ENCODE results near the gene ATP11B.

Gene ATP11B

GRCh38 chr3:182862159-182862860, 69.0 kb downstream of the ATP11B start:
- H3K27ac ChIP-seq (ENCODE audit: extremely low read depth, low read depth, low read length) = no peak overlapping the region
- H3K4me1 ChIP-seq (ENCODE audit: control insufficient read depth, insufficient read depth, low read length) = no peaks in the 10 kb centered on the region
- CTCF ChIA-PET = interaction anchor here (0.6 kb wide), 2 partner anchors 23 to 965 kb away, joined by 3 read pairs; no protein-coding TSS in a partner anchor
- TF ChIP-seq ZNF362 (tag by site-specific recombination; IDR thresholded peaks at IDR 0.05) (no peak), ZNF266 (tag by site-specific recombination; IDR thresholded peaks at IDR 0.05; ENCODE audit: low read depth) (no peak), ZNF311 (tag by site-specific recombination; IDR thresholded peaks at IDR 0.05; ENCODE audit: borderline replicate concordance) (no peak), ZNF19 (tag by site-specific recombination; IDR thresholded peaks at IDR 0.05; ENCODE audit: low read depth) (no peak), ZNF223 (tag by site-specific recombination; IDR thresholded peaks at IDR 0.05) (no peak), YY1 (tag by site-specific recombination; IDR thresholded peaks at IDR 0.05) (no peak), ZNF514 (tag by site-specific recombination; IDR thresholded peaks at IDR 0.05) (no peak), ZNF518A (tag by site-specific recombination; conservative IDR thresholded peaks at IDR 0.05; ENCODE audit: low read depth) (no peak), PRDM1 (tag by site-specific recombination; IDR thresholded peaks at IDR 0.05) (no peak), ZNF274 (IDR thresholded peaks at IDR 0.05; ENCODE audit: low read length) (no peak), ZNF274 (tag by site-specific recombination; IDR thresholded peaks at IDR 0.05; ENCODE audit: borderline replicate concordance) (no peak), ZNF366 (tag by site-specific recombination; conservative IDR thresholded peaks at IDR 0.05) (no peak), ZNF660 (tag by site-specific recombination; IDR thresholded peaks at IDR 0.05) (no peak), SCRT2 (tag by site-specific recombination; IDR thresholded peaks at IDR 0.05) (no peak), WT1 (tag by site-specific recombination; IDR thresholded peaks at IDR 0.05) (no peak), BCL11A (tag by site-specific recombination; IDR thresholded peaks at IDR 0.05; ENCODE audit: low read depth) (no peak), ZNF23 (tag by site-specific recombination; IDR thresholded peaks at IDR 0.05; ENCODE audit: borderline replicate concordance) (no peak), ZNF626 (tag by site-specific recombination; IDR thresholded peaks at IDR 0.05) (no peak), ZNF426 (tag by site-specific recombination; IDR thresholded peaks at IDR 0.05) (no peak), ZNF248 (tag by site-specific recombination; IDR thresholded peaks at IDR 0.05) (no peak)
- no peaks in the 10 kb centered on the region for H3K9me3 ChIP-seq (ENCODE audit: control insufficient read depth, insufficient read depth, low read depth, low read length)
- POLR2A ChIA-PET = no interaction called here
- H3K4me3 ChIP-seq (ENCODE audit: low read depth, low read length) = no peak overlapping the region
- peaks cover 3 to 30% of the 10 kb centered on the region in 2 experiments for H3K36me3 ChIP-seq (ENCODE audit: control insufficient read depth in 2 of 2, insufficient read depth in 1 of 2, low read length in 2 of 2)

- Histone ChIP-seq H3K36me3 (ENCODE audit: control insufficient read depth in 2 of 2, insufficient read depth in 1 of 2, low read length in 2 of 2) (peaks cover 12 to 55% of the 10 kb centered on the region in 2 experiments), H3K27ac (ENCODE audit: extremely low read depth, low read depth, low read length) (no peak overlapping the region), H3K9me3 (ENCODE audit: control insufficient read depth, insufficient read depth, low read depth, low read length) (no peaks in the 10 kb centered on the region), H3K4me3 (ENCODE audit: low read depth, low read length) (no peak overlapping the region), H3K4me1 (ENCODE audit: control insufficient read depth, insufficient read depth, low read length) (no peaks in the 10 kb centered on the region)
- ChIA-PET POLR2A (no interaction called here), CTCF (no interaction called here)
- TF ChIP-seq SALL2 (tag by site-specific recombination; IDR thresholded peaks at IDR 0.05; ENCODE audit: borderline replicate concordance) (no peak), ZNF174 (tag by site-specific recombination; IDR thresholded peaks at IDR 0.05) (no peak), TCF7L2 (IDR thresholded peaks at IDR 0.05; ENCODE audit: borderline replicate concordance, low read depth, low read length) (no peak), ZNF621 (tag by site-specific recombination; IDR thresholded peaks at IDR 0.05) (no peak), PATZ1 (tag by site-specific recombination; IDR thresholded peaks at IDR 0.05) (no peak), ZBTB20 (tag by site-specific recombination; IDR thresholded peaks at IDR 0.05) (no peak), ZNF423 (tag by site-specific recombination; IDR thresholded peaks at IDR 0.05) (no peak), ZNF670 (tag by site-specific recombination; IDR thresholded peaks at IDR 0.05; ENCODE audit: low read depth) (no peak), KLF8 (tag by site-specific recombination; IDR thresholded peaks at IDR 0.05) (no peak), WT1 (tag by site-specific recombination; IDR thresholded peaks at IDR 0.05) (no peak), RBAK (tag by site-specific recombination; IDR thresholded peaks at IDR 0.05) (no peak)
Measured at GRCh38 chr3:182869059-182869458, 75.8 kb downstream of the ATP11B start.

All from HEK293 (cell line).